Left colon (tissue), 2 donors: ENCODE results near the gene DNAJC16. TPM values are rescaled to one million over a fixed set of nuclear protein-coding genes. Genes with fewer than 3 reads are reported as not detected.
"Not testable (repeated sequence)": the region's sequence is repeated elsewhere in the genome, so short reads cannot be mapped to it uniquely, and the experiment has no call there.

Experiments used
- ATAC-seq: fragments of 200-7000 bp; cut with Tn5 transposase; one replicate; pipeline ENCODE4 v1.9.1; 2020; ENCODE audit warnings: mild to moderate bottlenecking, moderate library complexity
- DNase-seq, 2 donors: peaks; one replicate each; pipeline ENCODE4 v3.0.0-alpha.2; 2020
- intact Hi-C, 2 donors: fragments of 100-400 bp; cut with DNase I in 1 of 2; cut with micrococcal nuclease in 1 of 2; formaldehyde crosslinking; loops; one replicate each; pipeline versions ENCODE4 v1.11.2 to v1.14.0; 2022; cut with DNase I, micrococcal nuclease
- long read RNA-seq: library from polyadenylated mRNA; unstranded; transcript quantifications from one replicate; pipeline ENCODE4 v2.0.0, GENCODE V29; 2021
- total RNA-seq, 2 donors: library from RNA; stranded (reverse); fragmentation: NEBNext Ultra II Directional; extraction: Animal tissue kit (Norgen Biotek cat#: 25700); gene quantifications; one replicate each; pipeline ENCODE4 v1.2.1, GENCODE V29; 2021
- donor health status: DM: no; HTN: no; CAD: no.
- donor health status: DM: yes; HTN: yes; CAD: no.

Gene DNAJC16
- total RNA-seq, result 10 to 100 TPM; 23.5 to 26.5 TPM
- long read RNA-seq, full-length matches to known transcripts, result 4 of 10 reads
- long read RNA-seq, partial matches to known transcripts, result 1 of 10 reads
- long read RNA-seq, other reads (novel, unspliced or antisense), result 5 of 10 reads

- intact Hi-C loops, result no loop called here
- ATAC-seq, result peak; percentile 56
- peak; percentile 98 to 100 for DNase-seq
Observed at GRCh38 chr1:15526490-15527339, at the start of gene DNAJC16. TSS of gene DNAJC16 (plus strand) at chr1:15526848. CDS start at chr1:15529106, 2,258 bp downstream.

GRCh38 chr1:15476927-15477326 is 49.7 kb upstream of the DNAJC16 start:
- intact Hi-C loops, result no loop called here
- DNase-seq (no peak), ATAC-seq (peak; percentile 39)

GRCh38 chr1:15477646-15478212 is 48.9 kb upstream of the DNAJC16 start:
- intact Hi-C loops, result no loop called here
- DNase-seq, result no peak
- no peak for ATAC-seq

GRCh38 chr1:15479654-15480347 is 46.8 kb upstream of the DNAJC16 start:
- intact Hi-C loops, result no loop called here
- no peak for ATAC-seq
- no peak for DNase-seq

- ATAC-seq, intact Hi-C loops, DNase-seq: not testable (repeated sequence)
Observed at GRCh38 chr1:15482455-15482854, 44.2 kb upstream of the DNAJC16 start.

GRCh38 chr1:15482983-15483543 is 43.6 kb upstream of the DNAJC16 start:
- intact Hi-C loops, ATAC-seq, DNase-seq: not testable (repeated sequence)

GRCh38 chr1:15483971-15484370 is 42.7 kb upstream of the DNAJC16 start:
- ATAC-seq (no peak), DNase-seq (no peak)
- intact Hi-C loops, result no loop called here

GRCh38 chr1:15484443-15484842 is 42.2 kb upstream of the DNAJC16 start:
- ATAC-seq, DNase-seq, intact Hi-C loops: not testable (repeated sequence)

GRCh38 chr1:15485636-15486035 is 41.0 kb upstream of the DNAJC16 start:
- DNase-seq (no peak), ATAC-seq (no peak)
- intact Hi-C loops, result no loop called here

GRCh38 chr1:15486844-15487610 is 39.6 kb upstream of the DNAJC16 start:
- ATAC-seq, intact Hi-C loops, DNase-seq: not testable (repeated sequence)

GRCh38 chr1:15488371-15488770 is 38.3 kb upstream of the DNAJC16 start:
- DNase-seq (no peak), ATAC-seq (no peak)
- intact Hi-C loops, result no loop called here

GRCh38 chr1:15489052-15489736 is 37.5 kb upstream of the DNAJC16 start:
- DNase-seq (no peak), ATAC-seq (no peak)
- intact Hi-C loops, result no loop called here

GRCh38 chr1:15491010-15491409 is 35.6 kb upstream of the DNAJC16 start:
- ATAC-seq, intact Hi-C loops: not testable (repeated sequence)

GRCh38 chr1:15492596-15492995 is 34.1 kb upstream of the DNAJC16 start:
- ATAC-seq (no peak), DNase-seq (no peak)
- intact Hi-C loops, result no loop called here

More at GRCh38 chr1:15491010-15491409, 35.6 kb upstream of the DNAJC16 start:
- not testable (repeated sequence) for DNase-seq

- DNase-seq (no peak), ATAC-seq (no peak)
- intact Hi-C loops, result no loop called here
Observed at GRCh38 chr1:15493869-15494390, 32.7 kb upstream of the DNAJC16 start.

GRCh38 chr1:15500184-15501178 is 26.2 kb upstream of the DNAJC16 start:
- ATAC-seq (no peak), DNase-seq (no peak)
- intact Hi-C loops, result no loop called here
